Activated CD4-positive, alpha-beta T cell treated with anti-CD3 and anti-CD28 coated beads for 4 hours (primary cell): Measurements from ENCODE around the gene SNCB.
"Not testable (repeated sequence)": the region's sequence is repeated elsewhere in the genome, so short reads cannot be mapped to it uniquely, and the experiment has no call there.

Experiments used
- DNase-seq, 2 donors: peaks; one replicate each; pipeline ENCODE4 v3.0.0-alpha.2; 2020

SNCB gene

GRCh38 chr5:176596689-176597416 lies 33.5 kb downstream of the SNCB start:
- peak; percentile 71 to 74 for DNase-seq

DNA sequence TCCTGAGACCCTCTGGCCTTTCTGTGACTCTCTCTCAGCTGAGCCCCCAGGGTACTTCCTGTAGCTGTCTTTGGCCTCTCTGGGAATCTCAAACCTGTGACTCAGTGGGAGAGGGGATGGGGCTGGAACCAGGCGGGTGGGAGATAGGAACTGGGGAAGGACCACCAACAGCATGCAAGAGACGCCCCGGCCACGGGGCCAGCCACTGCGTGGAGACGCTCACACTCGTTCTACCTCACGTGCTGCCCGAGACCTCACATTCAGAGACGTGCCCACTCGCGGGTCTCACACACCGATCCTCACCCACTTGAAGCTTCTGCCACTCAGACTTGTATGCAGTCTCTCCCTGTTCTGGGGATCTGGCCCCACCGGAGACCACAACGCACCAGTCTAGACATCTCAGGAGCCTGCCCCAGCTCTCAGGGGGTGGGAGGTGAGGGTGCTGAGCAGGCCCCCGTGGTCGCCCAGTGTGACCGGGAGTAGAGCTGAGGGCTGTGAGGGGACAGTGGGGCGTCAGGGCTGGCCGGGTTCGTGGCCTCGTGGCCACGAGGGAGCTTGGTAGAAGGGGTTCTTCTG lies 34.2 kb downstream of the SNCB start:
- no peak for DNase-seq

GRCh38 chr5:176595386-176595943 lies 34.9 kb downstream of the SNCB start:
- no peak for DNase-seq

GRCh38 chr5:176594554-176594953 lies 35.8 kb downstream of the SNCB start:
- no peak for DNase-seq

DNA sequence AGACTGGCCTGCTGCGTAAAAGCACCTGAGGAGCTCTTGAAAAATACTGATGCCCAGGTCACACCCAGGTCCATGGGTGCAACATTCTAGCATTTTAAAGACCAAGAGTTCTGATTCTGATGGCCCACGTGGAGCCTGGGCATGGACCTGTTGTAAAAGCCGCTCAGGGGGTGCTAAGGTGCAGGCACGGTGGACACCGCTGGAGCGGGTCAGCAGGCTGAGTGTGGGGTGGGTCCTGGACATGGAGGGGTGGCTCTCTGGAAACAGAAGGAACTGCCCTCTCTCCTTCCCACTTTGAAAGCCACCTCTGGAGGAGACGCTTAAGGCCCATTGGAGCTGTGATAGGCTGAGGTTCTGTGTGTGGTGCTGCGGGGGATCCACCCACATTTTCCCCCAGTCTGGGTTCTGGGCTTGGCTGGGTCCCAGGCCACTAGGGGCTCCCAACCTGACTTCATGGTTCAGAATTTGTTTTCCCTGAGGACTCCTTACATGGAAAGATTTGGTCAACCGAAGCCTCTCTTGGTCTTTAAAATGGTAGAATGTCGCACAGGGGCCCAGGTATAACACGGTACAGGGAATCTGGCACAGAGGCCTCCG lies 37.0 kb downstream of the SNCB start:
- DNase-seq = no peak

GRCh38 chr5:176592573-176592972 lies 37.8 kb downstream of the SNCB start:
- DNase-seq = no peak

DNA sequence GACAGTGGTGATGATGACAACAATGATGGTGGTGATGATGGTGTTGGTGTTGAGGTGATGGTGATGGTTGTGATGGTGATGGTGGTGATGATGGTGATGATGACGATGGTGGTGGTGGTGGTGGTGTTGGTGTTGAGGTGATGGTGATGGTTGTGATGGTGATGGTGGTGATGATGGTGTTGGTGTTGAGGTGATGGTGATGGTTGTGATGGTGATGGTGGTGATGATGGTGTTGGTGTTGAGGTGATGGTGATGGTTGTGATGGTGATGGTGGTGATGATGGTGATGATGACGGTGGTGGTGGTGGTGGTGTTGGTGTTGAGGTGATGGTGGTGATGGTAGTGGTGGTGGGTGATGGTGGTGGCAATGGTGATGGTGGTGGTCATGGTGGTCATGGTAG lies 38.7 kb downstream of the SNCB start:
- not testable (repeated sequence) for DNase-seq

DNA sequence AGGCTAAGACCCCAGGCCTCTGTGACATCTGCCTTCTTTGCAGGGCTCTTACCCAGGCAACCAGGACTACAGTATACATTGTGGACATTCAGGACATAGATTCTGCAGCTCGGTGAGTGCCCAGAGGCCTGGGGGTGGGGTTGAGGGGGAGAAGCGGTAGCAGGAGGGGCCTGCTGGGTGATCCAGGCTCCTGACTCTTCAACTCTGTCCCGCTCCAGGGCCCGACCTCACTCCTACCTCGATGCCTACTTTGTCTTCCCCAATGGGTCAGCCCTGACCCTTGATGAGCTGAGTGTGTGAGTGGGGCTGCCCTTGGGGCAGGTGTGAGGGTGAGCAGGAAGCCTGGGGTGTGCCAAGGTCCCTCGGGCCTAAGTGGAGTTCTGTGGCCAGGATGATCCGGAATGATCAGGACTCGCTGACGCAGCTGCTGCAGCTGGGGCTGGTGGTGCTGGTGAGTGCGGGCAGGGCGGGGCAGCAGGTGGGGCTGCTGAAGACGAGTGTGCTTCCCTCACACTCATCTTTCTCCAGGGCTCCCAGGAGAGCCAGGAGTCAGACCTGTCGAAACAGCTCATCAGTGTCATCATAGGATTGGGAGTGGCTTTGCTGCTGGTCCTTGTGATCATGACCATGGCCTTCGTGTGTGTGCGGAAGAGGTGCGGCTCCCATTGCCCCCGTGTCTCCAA lies 40.2 kb downstream of the SNCB start:
- DNase-seq = no peak

GRCh38 chr5:176589039-176589769 lies 41.1 kb downstream of the SNCB start:
- no peak for DNase-seq

GRCh38 chr5:176588297-176588696 lies 42.0 kb downstream of the SNCB start:
- DNase-seq = no peak

GRCh38 chr5:176587398-176587797 lies 42.9 kb downstream of the SNCB start:
- DNase-seq = no peak

GRCh38 chr5:176583076-176583475 lies 47.3 kb downstream of the SNCB start:
- DNase-seq = no peak

GRCh38 chr5:176581361-176581760 lies 49.0 kb downstream of the SNCB start:
- DNase-seq = no peak

DNA sequence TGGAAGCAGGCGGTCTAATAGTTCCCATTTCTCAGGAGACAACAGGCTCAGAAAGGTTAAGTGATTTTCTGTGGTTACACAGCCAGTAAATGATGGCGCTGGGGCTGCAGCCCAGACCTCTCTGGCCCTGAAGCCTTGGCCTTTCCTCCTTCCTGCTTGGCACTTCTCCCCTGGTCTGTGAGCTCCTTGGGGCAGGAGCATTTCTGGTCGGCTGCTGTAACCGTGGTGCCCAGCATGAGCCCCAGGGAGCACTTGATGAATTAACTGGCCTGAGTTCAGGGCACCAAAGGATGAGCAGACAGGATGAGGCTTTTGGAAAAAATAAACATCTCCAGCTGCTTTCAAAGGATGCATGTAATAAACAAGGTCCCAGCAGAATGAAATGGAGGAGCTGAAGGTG lies 51.0 kb downstream of the SNCB start:
- no peak for DNase-seq

DNA sequence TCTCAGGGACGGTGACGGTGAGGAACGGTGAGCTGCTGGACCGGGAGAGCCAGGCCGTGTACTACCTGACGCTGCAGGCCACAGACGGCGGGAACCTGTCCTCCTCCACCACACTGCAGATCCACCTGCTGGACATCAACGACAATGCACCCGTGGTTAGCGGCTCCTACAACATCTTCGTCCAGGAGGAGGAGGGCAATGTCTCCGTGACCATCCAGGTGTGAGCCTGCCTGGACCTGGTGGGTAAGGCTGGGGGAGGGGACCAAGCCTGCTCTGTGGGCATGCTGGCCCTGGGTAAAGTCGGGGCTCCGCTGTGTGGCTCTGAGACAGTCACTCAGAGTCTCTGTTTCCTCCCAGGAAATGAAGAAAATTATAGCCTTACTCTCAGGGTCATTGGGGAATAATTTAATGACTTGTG lies 51.9 kb downstream of the SNCB start:
- DNase-seq = peak; percentile 23 to 33

- no peak for DNase-seq
Measured at GRCh38 chr5:176577312-176578176, 52.8 kb downstream of the SNCB start.

GRCh38 chr5:176575488-176576422 lies 54.6 kb downstream of the SNCB start:
- DNase-seq = no peak

DNA sequence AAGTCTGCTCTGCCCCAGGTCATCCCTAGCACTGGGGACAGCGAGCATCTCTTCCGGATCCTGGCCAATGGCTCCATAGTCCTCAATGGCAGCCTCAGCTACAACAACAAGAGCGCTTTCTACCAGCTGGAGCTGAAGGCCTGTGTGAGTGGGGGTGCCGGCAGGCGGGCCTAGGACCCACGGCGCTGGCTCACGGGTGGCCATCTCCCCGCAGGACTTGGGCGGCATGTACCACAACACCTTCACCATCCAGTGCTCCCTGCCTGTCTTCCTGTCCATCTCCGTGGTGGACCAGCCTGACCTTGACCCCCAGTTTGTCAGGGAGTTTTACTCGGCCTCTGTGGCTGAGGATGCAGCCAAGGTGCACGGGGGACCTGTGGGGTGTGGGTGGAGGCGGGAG lies 55.3 kb downstream of the SNCB start:
- DNase-seq = no peak

- DNase-seq = no peak
Measured at GRCh38 chr5:176574297-176574591, 56.1 kb downstream of the SNCB start.

- DNase-seq = peak; percentile 73 to 81
Measured at GRCh38 chr5:176573564-176574296, 56.6 kb downstream of the SNCB start.
